ENCODE data around the gene SIGLEC5. TPM values are rescaled to one million over a fixed set of nuclear protein-coding genes. Genes with fewer than 3 reads are reported as not detected.

The SIGLEC5 gene
- total RNA-seq, 1 donor from 2014 or later: not detected

DNA sequence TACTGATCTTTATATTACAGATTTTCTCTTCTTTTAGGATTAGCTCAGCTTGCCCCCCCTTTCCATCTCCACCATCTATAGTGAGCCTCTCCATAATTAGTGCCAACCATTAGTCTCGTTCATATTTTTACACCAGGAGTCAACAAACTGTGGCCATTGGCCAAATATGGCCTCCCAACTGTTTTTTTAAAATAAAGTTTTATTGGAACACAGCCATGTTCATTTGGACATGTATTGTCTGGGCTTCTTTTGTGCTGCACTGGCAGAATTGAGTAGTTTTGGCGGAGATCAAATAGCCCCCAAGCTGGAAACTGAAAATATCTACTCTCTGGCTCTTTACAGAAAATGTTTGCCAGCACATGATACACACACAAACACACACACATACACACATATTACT lies 40.7 kb downstream of the SIGLEC5 start:
- H3K4me1 Mint-ChIP-seq (ENCODE audit: unreplicated experiment): peaks cover 14% of the 10 kb centered on the region
- TF ChIP-seq, protein P1, sequence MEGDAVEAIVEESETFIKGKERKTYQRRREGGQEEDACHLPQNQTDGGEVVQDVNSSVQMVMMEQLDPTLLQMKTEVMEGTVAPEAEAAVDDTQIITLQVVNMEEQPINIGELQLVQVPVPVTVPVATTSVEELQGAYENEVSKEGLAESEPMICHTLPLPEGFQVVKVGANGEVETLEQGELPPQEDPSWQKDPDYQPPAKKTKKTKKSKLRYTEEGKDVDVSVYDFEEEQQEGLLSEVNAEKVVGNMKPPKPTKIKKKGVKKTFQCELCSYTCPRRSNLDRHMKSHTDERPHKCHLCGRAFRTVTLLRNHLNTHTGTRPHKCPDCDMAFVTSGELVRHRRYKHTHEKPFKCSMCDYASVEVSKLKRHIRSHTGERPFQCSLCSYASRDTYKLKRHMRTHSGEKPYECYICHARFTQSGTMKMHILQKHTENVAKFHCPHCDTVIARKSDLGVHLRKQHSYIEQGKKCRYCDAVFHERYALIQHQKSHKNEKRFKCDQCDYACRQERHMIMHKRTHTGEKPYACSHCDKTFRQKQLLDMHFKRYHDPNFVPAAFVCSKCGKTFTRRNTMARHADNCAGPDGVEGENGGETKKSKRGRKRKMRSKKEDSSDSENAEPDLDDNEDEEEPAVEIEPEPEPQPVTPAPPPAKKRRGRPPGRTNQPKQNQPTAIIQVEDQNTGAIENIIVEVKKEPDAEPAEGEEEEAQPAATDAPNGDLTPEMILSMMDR (IDR thresholded peaks at IDR 0.05): no peak
- no peak overlapping the region for H3K27ac Mint-ChIP-seq (ENCODE audit: unreplicated experiment)
- H3K4me3 Mint-ChIP-seq (ENCODE audit: unreplicated experiment): no peak overlapping the region
- H3K36me3 Mint-ChIP-seq (ENCODE audit: unreplicated experiment): peaks cover 39% of the 10 kb centered on the region
- peaks cover 43% of the 10 kb centered on the region for H3K9me3 Mint-ChIP-seq (ENCODE audit: unreplicated experiment)
- DNase-seq (ENCODE audit: extremely low spot score, unreplicated experiment): no peak
- H3K27me3 Mint-ChIP-seq (ENCODE audit: unreplicated experiment): no peaks in the 10 kb centered on the region

DNA sequence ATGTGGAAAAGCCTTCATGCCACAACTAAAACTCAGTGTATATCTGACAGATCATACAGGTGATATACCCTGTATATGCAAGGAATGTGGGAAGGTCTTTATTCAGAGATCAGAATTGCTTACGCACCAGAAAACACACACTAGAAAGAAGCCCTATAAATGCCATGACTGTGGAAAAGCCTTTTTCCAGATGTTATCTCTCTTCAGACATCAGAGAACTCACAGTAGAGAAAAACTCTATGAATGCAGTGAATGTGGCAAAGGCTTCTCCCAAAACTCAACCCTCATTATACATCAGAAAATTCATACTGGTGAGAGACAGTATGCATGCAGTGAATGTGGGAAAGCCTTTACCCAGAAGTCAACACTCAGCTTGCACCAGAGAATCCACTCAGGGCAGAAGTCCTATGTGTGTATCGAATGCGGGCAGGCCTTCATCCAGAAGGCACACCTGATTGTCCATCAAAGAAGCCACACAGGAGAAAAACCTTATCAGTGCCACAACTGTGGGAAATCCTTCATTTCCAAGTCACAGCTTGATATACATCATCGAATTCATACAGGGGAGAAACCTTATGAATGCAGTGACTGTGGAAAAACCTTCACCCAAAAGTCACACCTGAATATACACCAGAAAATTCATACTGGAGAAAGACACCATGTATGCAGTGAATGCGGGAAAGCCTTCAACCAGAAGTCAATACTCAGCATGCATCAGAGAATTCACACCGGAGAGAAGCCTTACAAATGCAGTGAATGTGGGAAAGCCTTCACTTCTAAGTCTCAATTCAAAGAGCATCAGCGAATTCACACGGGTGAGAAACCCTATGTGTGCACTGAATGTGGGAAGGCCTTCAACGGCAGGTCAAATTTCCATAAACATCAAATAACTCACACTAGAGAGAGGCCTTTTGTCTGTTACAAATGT lies 42.7 kb downstream of the SIGLEC5 start:
- TF ChIP-seq, protein P1 (IDR thresholded peaks at IDR 0.05): no peak
- no peaks in the 10 kb centered on the region for H3K27me3 Mint-ChIP-seq (ENCODE audit: unreplicated experiment)
- H3K36me3 Mint-ChIP-seq (ENCODE audit: unreplicated experiment): peaks cover 59% of the 10 kb centered on the region
- H3K27ac Mint-ChIP-seq (ENCODE audit: unreplicated experiment): no peak overlapping the region
- no peak overlapping the region for H3K4me3 Mint-ChIP-seq (ENCODE audit: unreplicated experiment)
- H3K4me1 Mint-ChIP-seq (ENCODE audit: unreplicated experiment): peaks cover 2% of the 10 kb centered on the region
- H3K9me3 Mint-ChIP-seq (ENCODE audit: unreplicated experiment): peaks cover 59% of the 10 kb centered on the region
- DNase-seq (ENCODE audit: extremely low spot score, unreplicated experiment): no peak

DNA sequence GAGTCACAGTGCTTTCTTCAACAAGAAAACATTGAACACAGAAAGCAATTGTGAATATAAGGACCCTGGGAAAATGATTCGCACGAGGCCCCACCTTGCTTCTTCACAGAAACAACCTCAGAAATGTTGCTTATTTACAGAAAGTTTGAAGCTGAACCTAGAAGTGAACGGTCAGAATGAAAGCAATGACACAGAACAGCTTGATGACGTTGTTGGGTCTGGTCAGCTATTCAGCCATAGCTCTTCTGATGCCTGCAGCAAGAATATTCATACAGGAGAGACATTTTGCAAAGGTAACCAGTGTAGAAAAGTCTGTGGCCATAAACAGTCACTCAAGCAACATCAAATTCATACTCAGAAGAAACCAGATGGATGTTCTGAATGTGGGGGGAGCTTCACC lies 43.4 kb downstream of the SIGLEC5 start:
- no peak for DNase-seq (ENCODE audit: extremely low spot score, unreplicated experiment)
- Mint-ChIP-seq H3K4me3 (ENCODE audit: unreplicated experiment) (no peak overlapping the region), H3K9me3 (ENCODE audit: unreplicated experiment) (peaks cover 60% of the 10 kb centered on the region), H3K27me3 (ENCODE audit: unreplicated experiment) (no peaks in the 10 kb centered on the region), H3K27ac (ENCODE audit: unreplicated experiment) (no peak overlapping the region), H3K36me3 (ENCODE audit: unreplicated experiment) (peaks cover 64% of the 10 kb centered on the region), H3K4me1 (ENCODE audit: unreplicated experiment) (no peaks in the 10 kb centered on the region)
- TF ChIP-seq, protein P1 (IDR thresholded peaks at IDR 0.05): no peak

DNA sequence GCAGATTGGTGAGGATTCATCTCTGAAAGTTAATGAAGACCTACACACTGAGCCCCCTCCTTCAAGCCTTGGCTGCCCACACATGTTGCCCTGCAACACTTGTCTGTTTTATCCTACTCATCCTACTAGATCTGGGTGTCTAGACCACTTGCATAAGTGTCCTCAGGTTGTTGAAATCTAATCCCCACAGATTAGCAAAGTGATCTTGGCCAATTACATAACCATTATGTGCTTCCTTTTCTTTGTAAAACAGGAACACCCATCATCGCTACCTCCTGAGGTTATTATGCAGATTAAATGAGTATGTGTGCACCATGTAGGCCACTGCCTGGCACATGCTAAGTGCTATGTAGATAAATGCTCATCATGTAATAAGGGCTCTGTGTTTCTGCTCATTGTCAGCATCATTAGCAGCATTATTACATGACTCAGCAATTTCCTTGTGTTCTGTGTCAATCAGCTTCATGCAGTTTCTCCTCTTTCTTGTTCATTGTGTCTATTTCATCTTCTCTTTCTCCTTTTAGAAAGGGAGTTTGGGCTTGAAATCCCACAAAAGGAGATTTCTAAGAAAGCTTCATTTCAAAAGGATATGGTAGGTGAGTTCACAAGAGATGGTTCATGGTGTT lies 44.0 kb downstream of the SIGLEC5 start:
- H3K4me3 Mint-ChIP-seq (ENCODE audit: unreplicated experiment): no peak overlapping the region
- DNase-seq (ENCODE audit: extremely low spot score, unreplicated experiment): no peak

More for the DNA sequence above, 44.0 kb downstream of the SIGLEC5 start:
- H3K27me3 Mint-ChIP-seq (ENCODE audit: unreplicated experiment): no peaks in the 10 kb centered on the region
- H3K4me1 Mint-ChIP-seq (ENCODE audit: unreplicated experiment): no peaks in the 10 kb centered on the region
- no peak overlapping the region for H3K27ac Mint-ChIP-seq (ENCODE audit: unreplicated experiment)
- peaks cover 70% of the 10 kb centered on the region for H3K36me3 Mint-ChIP-seq (ENCODE audit: unreplicated experiment)
- H3K9me3 Mint-ChIP-seq (ENCODE audit: unreplicated experiment): peaks cover 59% of the 10 kb centered on the region
- TF ChIP-seq, protein P1 (IDR thresholded peaks at IDR 0.05): no peak
